LNCaP clone FGC (cell line): ENCODE measurements around the gene PLEKHA4.
"Not testable (repeated sequence)": the region's sequence is repeated elsewhere in the genome, so short reads cannot be mapped to it uniquely, and the experiment has no call there.

Source experiments
- DNase-seq: peaks from one replicate; pipeline ENCODE4 v3.0.0-alpha.2; 2011; ENCODE audit warnings: low read depth
- H3K4me3 ChIP-seq: 2 replicates; pipeline ENCODE4 v1.5.1; 2011; ENCODE audit warnings: mild to moderate bottlenecking, low read depth, low read length, control low read depth
- TF ChIP-seq, protein P1 (sequence below): IDR thresholded peaks from 2 replicates; pipeline ENCODE4 v1.5.1; 2012; ENCODE audit warnings: mild to moderate bottlenecking; ENCODE audit not compliant: control insufficient read depth, insufficient read depth; ENCODE audit errors: extremely low read depth

Gene PLEKHA4

DNA sequence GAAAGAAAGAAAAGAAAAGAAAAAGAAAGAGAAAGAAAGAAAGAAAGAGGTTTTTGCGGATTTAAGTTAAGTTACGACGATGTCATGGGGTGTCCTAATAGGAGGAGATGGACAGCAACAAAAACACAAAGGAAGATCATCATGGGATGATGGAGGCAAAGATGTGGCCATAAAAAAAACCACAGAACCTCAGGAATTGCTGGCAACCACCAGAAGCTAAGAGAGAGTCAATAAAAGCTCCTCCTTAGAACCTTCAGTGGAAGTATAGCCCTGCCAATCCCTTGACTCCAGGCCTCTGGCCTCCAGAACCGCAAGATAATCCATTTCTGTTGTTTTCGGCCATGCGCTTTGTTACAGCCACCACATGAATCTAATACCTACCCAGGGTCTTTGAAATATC is 11.5 kb downstream of the PLEKHA4 start:
- H3K4me3 ChIP-seq, result no peak overlapping the region
- TF ChIP-seq, protein P1, sequence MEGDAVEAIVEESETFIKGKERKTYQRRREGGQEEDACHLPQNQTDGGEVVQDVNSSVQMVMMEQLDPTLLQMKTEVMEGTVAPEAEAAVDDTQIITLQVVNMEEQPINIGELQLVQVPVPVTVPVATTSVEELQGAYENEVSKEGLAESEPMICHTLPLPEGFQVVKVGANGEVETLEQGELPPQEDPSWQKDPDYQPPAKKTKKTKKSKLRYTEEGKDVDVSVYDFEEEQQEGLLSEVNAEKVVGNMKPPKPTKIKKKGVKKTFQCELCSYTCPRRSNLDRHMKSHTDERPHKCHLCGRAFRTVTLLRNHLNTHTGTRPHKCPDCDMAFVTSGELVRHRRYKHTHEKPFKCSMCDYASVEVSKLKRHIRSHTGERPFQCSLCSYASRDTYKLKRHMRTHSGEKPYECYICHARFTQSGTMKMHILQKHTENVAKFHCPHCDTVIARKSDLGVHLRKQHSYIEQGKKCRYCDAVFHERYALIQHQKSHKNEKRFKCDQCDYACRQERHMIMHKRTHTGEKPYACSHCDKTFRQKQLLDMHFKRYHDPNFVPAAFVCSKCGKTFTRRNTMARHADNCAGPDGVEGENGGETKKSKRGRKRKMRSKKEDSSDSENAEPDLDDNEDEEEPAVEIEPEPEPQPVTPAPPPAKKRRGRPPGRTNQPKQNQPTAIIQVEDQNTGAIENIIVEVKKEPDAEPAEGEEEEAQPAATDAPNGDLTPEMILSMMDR, result no peak
- DNase-seq, result no peak

DNA sequence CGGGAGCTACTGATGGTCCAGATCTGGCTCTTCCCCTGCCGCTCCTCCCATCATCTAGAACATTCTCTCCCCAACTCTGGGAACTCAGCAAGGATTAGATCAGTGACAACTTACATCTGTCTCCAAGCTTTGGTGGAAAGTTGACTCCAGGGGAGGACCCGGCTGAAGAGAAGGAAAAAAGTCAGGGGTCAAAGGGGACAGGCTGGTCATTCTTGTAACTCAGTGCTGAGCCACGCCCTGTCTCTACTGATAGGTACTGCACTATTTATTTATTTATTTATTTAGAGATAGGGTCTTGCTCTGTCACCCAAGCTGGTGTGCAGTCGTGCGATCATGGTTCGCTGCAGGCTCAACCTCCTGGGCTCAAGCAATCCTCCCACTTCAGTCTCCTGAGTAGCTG is 14.3 kb downstream of the PLEKHA4 start:
- no peak overlapping the region for H3K4me3 ChIP-seq
- TF ChIP-seq, protein P1, result no peak

DNA sequence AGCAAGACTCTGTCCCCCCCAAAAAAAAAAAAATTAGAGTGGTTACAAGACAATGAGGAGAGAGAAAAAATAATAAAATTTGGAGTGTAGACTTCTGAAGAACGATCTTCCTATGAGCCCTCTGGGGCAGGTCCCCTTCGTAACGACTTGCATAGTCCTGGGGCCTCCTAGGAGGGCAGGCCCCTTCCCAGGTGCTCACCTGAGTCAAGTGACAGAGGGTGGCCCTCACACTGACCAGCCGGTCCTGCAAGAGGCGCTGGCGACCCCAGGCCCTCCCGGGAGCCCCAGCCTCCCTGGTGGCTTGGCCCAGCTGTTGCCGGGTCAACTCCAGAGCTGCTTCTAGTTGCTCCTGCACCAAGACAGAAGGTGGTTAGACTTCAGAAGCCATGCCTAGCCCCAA is 14.9 kb downstream of the PLEKHA4 start:
- TF ChIP-seq, protein P1, result no peak
- H3K4me3 ChIP-seq, result no peak overlapping the region

More for the DNA sequence above, 14.3 kb downstream of the PLEKHA4 start:
- DNase-seq, result no peak

DNA sequence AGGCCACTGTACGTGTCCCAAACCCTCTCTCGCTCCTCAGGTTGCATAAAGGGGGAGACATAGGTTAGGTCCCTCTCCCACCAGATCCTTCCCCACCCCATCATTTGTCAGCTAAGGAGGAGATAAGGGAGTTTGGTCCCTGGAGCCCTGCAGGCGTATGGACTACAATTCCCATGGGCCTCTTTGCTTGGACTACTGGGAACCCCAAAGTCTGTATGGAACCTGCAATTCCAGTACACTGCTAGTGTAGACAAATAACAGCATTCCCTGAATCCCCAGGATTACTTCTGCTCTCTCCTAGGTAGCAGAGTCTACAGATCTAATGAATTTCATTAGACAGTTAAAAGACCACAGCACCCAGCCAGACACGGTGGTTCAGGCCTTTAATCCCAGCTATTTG is 16.1 kb downstream of the PLEKHA4 start:
- no peak overlapping the region for H3K4me3 ChIP-seq
- DNase-seq, result no peak
- TF ChIP-seq, protein P1, result no peak

More for the DNA sequence above, 14.9 kb downstream of the PLEKHA4 start:
- DNase-seq, result no peak

DNA sequence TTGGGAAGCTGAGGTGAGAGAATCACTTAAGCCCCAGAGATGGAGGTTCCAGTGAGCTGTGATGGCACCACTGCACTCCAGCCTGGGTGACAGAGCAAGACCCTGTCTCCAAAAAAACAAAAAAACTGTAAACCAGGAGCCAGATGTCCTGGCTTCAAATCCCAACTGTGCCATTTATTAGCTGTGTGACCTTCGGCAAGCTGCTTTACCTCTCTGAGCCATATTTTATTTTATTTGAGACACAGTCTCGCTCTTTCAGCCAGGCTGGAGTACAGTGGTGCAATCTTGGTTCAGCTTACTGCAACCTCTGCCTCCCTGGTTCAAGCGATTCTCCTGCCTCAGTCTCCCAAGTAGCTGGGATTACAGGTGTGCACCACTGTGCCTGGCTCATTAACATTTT is 21.8 kb downstream of the PLEKHA4 start:
- not testable (repeated sequence) for H3K4me3 ChIP-seq, DNase-seq

DNA sequence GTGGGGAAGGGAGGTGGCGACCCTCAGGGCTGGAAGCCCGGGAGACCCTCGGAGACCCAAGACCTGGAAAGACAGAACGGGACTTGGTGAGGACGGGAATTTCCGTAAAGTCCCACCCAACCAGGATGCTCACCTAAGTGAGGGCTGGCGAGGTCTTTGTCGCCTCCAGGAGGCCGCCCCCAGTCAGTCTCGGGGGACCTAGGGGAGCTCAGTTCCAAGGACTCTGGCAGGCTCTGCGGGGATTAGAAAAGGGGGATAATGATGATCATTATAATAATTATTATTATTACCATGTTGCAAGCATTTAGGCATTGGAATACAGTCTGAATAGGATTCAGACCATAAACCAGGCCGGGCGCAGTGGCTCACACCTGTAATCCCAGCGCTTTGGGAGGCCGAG is 23.0 kb downstream of the PLEKHA4 start:
- no peak for DNase-seq
- H3K4me3 ChIP-seq, result no peak overlapping the region
- TF ChIP-seq, protein P1, result no peak

DNA sequence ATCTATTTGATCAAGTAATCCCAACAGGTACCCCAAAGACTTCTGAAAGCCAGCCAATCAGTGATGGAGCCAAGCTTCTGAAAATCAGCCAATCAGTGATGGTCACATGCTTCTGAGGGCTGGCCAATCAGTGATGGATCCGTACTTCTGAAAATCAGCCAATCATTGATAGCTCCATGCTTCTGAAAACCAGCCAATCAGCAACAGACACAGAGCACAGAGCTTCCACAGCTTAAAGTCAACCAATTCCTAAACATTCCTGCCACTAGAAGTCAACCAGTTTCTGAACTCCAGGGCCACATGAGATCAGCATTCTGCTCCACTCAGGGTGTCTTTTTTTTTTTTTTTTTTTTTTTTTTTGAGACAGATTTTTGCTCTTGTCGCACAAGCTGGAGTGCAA is 23.9 kb downstream of the PLEKHA4 start:
- no peak overlapping the region for H3K4me3 ChIP-seq
- TF ChIP-seq, protein P1, result no peak
- no peak for DNase-seq

DNA sequence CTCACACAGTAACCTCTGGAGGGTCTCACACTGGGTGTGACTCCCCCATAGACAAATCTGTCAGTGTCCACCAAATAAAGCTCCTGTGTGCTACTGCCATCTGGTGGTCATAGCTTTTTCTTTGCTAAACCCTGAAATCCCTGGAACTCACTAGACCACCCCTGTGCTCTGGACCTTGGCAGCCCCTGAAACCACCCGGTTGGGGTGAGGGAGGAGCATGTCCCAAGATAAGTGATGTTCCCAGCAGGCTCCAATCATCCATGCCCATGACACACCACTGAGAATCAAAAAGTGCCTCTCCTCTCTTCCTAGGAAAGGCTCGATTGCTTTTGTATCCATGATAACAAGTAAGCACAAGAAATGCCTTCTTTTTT is 25.6 kb downstream of the PLEKHA4 start:
- no peak for DNase-seq
- no peak overlapping the region for H3K4me3 ChIP-seq
- TF ChIP-seq, protein P1, result peak; percentile 52
